Activated gamma-delta T cell (primary cell): ENCODE results near the gene ERBB2.
"Not testable (repeated sequence)": the region's sequence is repeated elsewhere in the genome, so short reads cannot be mapped to it uniquely, and the experiment has no call there.

Experiments used
- DNase-seq: peaks from one replicate; lab custom pipeline; 2025; lab: John Stamatoyannopoulos, UW

The ERBB2 gene

DNA sequence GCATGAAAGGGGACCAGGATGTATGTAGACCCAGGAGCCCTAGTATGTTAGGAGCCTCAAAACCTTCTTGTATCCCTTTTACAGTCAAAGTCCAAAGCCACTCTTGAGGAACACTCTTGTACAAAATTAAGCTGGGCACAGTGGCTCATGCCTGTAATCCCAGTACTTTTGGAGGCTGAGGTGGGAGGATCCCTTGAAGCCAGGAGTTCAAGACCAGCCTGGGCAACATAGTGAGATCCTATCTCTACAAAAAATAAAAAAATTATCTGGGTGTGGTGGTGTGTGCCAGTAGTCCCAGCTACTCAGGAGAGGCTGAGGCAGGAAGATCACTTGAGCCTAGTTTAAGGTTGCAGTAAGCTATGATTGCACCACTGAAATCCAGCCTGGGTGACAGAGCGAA is 26.1 kb downstream of the ERBB2 start:
- DNase-seq: not testable (repeated sequence)

DNA sequence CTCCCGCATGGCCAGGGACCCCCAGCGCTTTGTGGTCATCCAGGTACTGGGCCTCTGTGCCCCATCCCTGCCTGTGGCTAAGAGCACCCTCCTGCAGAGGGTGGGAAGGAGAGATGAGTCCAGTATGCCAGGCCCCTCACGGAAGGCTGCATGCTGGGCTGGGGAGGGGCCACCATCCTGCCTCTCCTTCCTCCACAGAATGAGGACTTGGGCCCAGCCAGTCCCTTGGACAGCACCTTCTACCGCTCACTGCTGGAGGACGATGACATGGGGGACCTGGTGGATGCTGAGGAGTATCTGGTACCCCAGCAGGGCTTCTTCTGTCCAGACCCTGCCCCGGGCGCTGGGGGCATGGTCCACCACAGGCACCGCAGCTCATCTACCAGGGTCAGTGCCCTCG is 26.8 kb downstream of the ERBB2 start:
- DNase-seq: no peak

- no peak for DNase-seq
Measured at GRCh38 chr17:39727556-39727955, 27.7 kb downstream of the ERBB2 start.

DNA sequence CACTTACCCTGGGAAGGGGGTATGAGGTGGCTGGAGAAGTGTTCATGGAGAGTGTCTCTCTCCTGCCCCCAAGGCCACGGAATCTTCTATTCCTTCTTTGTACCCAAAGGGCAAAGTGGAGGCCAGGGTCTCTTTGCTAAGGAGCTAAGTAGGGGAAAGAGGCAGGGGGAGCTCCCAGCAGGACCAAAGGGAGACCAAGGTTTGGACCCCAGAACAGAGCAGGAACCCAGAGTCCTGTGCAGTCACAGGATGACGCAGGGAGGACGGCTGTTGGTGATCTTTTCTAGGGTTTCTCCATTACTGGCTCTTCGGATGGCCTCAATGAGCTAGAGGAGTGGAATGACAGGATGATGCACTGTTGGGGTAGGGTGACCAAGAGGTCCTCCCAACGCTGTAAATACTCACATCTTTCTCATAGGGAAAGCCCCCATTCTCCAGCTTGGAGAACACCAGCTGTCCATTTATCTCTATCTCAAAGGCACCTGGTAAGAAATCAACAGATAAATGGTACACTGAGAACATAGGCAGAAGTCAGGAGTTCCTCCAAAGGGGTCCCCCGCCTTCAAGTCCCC is 29.5 kb downstream of the ERBB2 start:
- DNase-seq: no peak

DNA sequence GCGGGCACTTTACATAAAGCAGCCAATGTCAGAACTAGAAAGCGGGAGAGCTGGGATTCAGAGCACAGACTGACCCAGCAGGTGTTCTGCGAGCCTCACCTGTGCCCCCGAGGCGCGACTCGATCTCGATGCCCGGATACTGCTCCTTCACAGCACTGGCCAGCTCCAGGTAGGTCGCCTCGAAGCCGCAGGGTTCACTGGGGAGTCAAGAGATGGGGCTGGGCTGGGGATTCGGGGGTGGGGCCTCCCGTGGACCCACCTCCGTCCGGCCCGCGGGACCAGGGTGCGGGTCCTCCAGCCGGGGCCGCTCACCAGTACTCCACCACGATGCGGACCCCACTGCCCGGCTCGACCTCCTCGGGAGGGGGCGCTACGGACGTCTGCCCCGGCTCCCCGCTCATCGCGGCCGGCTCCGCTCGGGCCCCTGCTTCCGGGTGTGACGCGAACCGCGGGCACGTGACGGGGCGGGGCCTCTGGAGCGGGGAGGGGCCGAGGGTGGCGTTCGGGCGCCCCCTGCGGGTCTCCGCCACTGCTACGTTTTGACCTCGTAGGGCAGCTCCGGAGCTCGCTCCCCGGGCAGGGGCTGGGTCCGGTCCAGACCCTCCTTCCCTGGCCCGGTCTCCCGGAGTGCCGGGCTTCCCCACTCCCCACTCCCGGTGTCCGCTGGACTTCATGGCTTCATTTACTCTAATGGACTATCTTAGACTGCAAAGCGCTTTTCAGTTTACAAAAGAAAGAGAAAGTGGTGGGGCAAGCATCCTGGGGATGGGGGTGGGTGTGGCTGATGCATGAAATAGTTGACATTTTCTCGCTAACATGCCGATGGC is 30.4 kb downstream of the ERBB2 start, which contains the start of gene MIEN1:
TSS of gene MIEN1 (minus strand) at position 438 of the 827 bp plus-strand sequence. CDS start at position 401, 37 bp downstream.
- DNase-seq: peak; percentile 89

GRCh38 chr17:39732586-39732985 is 32.7 kb downstream of the ERBB2 start:
- no peak for DNase-seq

- no peak for DNase-seq
Measured at GRCh38 chr17:39735882-39736281, 36.0 kb downstream of the ERBB2 start.

- no peak for DNase-seq
Measured at GRCh38 chr17:39736319-39737165, 36.7 kb downstream of the ERBB2 start.

GRCh38 chr17:39737206-39737759 is 37.4 kb downstream of the ERBB2 start:
- no peak for DNase-seq

GRCh38 chr17:39737760-39738567 is 38.1 kb downstream of the ERBB2 start, which contains the start of gene GRB7:
TSS of gene GRB7 (plus strand) at chr17:39737938. CDS start at chr17:39742302, 4,364 bp downstream.
- DNase-seq: no peak

DNA sequence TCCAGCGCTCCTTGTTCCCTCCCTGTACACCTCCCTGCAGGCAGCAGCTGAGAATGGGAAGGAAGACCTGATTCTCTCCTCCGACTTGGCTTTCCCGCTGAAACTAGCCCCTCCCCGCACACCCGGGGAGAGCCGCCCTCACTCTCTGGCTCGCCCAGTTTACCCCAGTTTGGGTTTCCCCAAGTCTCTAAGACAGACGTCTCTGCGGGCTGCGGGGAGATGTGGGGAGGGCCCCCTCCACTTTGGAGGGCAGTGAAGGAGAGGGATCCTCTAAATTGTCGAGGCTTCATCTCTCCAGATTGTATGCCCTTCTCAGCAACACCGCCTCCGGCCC is 38.7 kb downstream of the ERBB2 start:
- DNase-seq: no peak

DNA sequence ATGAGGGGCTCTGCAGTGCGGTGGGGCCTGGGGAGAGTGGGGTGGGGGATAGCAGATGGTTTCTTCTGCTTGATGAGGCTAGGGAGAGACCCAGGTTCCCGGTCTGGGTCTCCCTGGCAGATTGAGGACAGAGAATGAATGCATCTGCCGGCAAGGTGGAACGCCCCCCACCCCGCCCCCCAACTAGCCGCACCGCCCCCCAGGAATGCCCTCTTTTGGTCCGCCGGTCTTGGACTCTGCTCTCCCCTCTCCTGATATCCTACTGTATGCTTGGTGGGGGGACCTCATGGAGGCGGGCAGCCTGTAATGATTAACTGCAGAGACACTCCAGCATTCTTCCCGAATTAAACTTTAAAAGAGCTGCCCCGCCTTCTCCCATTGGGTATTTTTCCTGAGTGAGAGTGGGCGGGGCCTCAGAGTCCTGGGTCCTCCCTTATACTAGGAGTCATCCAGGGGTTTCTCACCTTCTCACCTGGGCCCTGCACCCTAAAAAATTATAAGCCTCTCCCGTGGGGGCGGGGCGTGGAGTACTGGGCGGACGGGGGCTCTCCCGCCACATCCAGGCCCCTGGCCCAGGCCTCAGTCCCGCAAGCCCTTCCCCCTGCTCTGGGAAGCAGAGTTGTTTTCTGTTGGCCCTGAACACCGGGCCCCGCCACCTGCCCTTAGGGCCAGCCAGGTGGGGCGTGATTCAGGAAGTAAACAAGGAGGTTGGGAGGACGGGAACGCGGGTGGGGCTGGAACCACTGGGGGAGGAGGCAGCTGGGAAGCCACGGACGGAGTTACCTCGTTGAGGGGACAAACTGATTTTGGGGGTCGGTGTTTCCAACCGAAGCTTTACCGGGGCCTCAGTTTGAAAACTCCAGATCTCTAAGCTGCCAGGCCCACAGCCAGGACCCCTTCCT is 39.4 kb downstream of the ERBB2 start:
- no peak for DNase-seq

DNA sequence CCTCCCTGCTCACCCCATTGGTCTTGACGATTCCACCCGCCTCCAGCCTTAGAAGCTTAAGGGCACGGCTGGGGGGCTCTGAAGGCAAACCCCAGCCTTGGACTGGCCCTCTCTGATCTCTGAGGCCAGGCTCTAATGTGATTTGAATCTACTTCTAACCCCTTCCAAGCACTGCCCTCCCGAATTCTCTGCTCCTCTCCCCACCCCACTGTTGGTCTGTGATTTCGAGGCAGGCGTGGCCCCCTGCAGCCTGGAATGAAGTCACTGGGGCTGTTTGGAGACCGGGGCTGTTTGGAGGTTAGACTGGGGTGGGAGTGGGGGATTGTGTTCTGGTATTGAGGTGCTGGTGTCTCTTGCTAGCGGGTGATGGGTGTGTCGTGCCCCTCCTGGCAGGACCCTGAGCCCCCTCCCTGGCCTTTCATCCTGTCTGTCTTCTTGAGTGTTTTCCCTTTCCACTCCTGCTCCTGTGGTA is 40.1 kb downstream of the ERBB2 start:
- no peak for DNase-seq

GRCh38 chr17:39740357-39741111 is 40.7 kb downstream of the ERBB2 start:
- DNase-seq: no peak

- DNase-seq: no peak
Measured at GRCh38 chr17:39742126-39742855, 42.4 kb downstream of the ERBB2 start.

- DNase-seq: no peak
Measured at GRCh38 chr17:39742856-39743436, 43.1 kb downstream of the ERBB2 start.

- no peak for DNase-seq
Measured at GRCh38 chr17:39744075-39744835, 44.4 kb downstream of the ERBB2 start.

DNA sequence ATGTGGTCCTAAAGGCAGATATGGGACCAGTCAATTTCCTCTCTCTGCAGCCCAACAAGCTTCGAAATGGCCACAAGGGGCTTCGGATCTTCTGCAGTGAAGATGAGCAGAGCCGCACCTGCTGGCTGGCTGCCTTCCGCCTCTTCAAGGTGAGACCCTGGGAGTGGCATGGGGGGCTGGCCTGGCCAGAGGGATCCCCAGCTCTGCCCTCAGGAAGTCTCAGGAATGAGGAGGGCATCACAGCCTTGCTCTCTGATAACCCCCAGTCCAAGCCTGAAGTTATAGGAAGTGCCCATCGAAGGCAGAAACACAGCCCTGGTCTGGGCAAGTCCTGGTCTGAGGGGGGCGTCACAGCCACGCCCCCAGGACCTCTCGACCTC is 45.0 kb downstream of the ERBB2 start:
- no peak for DNase-seq
